K562 (cell line): ENCODE data around the gene SLC30A4. TPM values are rescaled to one million over a fixed set of nuclear protein-coding genes. Genes with fewer than 3 reads are reported as not detected.

ENCODE experiments used
- ATAC-seq: fragments of 200-7000 bp; cut with Tn5 transposase; 3 replicates; pipeline ENCODE4 v1.9.1; 2020; ENCODE audit warnings: moderate library complexity
- BruUV-seq: library from RNA; stranded (reverse); fragments of 400-500 nt; replicated peaks from 2 replicates; lab custom pipeline; 2021; lab: Mats Ljungman, UMichigan
- CTCF ChIA-PET: fragments of 300-600 bp; formaldehyde crosslinking; extraction: SDS; loops from one replicate; lab custom pipeline; 2021; ENCODE audit warnings: low intra/inter-chr PET ratio; lab: Yijun Ruan, JAX
- POLR2A ChIA-PET: fragments of 300-600, 350-650 bp; sonication (Branson Sonifier 250); formaldehyde crosslinking; extraction: SDS; loops from one replicate; lab custom pipeline; 2021; ENCODE audit warnings: antibody characterized with exemption, inconsistent platforms; lab: Yijun Ruan, JAX
- DNase-seq, 4 experiments: peaks; one replicate each; pipeline versions ENCODE4 v3.0.0 to v3.0.0-alpha.2; 2011 to 2018; ENCODE audit warnings: low spot score in 3 of 4, mixed read lengths in 3 of 4; ENCODE audit errors: extremely low read depth in 1 of 4
- FAIRE-seq: peaks from 2 replicates; lab custom pipeline; 2011; peaks lifted over from hg19 to GRCh38; lab: Jason Lieb, UNC
- H2AFZ ChIP-seq: 2 replicates; pipeline ENCODE4 v1.6.0; 2011; ENCODE audit warnings: low read depth, low read length, control low read depth, inconsistent platforms
- H3K27ac ChIP-seq: fragments of 200-600 bp; 3 replicates; pipeline ENCODE4 v1.8.0; 2011; ENCODE audit warnings: low read depth, mild to moderate bottlenecking, control low read depth, inconsistent platforms, low read length, moderate library complexity, mixed read lengths; ENCODE audit errors: extremely low read depth
- H3K27me3 ChIP-seq, 2 experiments: fragments of 300-600 bp in 1 of 2; 2 replicates in 1 of 2; 3 replicates in 1 of 2; pipeline versions ENCODE4 v1.6.0 to v1.8.0; 2011; ENCODE audit warnings: inconsistent platforms in 2 of 2, low read length in 2 of 2, mild to moderate bottlenecking in 1 of 2, mixed read lengths in 1 of 2, moderate library complexity in 1 of 2; ENCODE audit not compliant: control insufficient read depth in 2 of 2, insufficient read depth in 2 of 2
- H3K36me3 ChIP-seq: fragments of 300-600 bp; 3 replicates; pipeline ENCODE4 v1.8.0; 2011; ENCODE audit warnings: mild to moderate bottlenecking, low read length, inconsistent platforms; ENCODE audit not compliant: control insufficient read depth, insufficient read depth
- H3K4me1 ChIP-seq, 2 experiments: fragments of 200-600 bp in 1 of 2; replicated peaks in 1 of 2; 2 replicates in 1 of 2; 3 replicates in 1 of 2; pipeline versions ENCODE4 v1.5.1 to v1.8.0; 2011; ENCODE audit warnings: inconsistent platforms in 2 of 2, low read length in 2 of 2, mild to moderate bottlenecking in 1 of 2, mixed read lengths in 1 of 2, moderate library complexity in 1 of 2; ENCODE audit not compliant: control insufficient read depth in 2 of 2, insufficient read depth in 2 of 2
- H3K4me2 ChIP-seq: 2 replicates; pipeline ENCODE4 v1.6.1; 2011; ENCODE audit warnings: low read length, control low read depth, inconsistent platforms, mixed read lengths; ENCODE audit not compliant: insufficient read depth
- H3K4me3 ChIP-seq: fragments of 200-600 bp; sonication (generic), shearing (Covaris generic); 2 replicates; pipeline ENCODE4 v1.5.1; 2016; ENCODE audit warnings: control low read depth, inconsistent platforms
- H3K79me2 ChIP-seq: fragments of 200-600 bp; 3 replicates; pipeline ENCODE4 v1.8.0; 2011; ENCODE audit warnings: low read length, inconsistent platforms; ENCODE audit not compliant: control insufficient read depth, insufficient read depth
- H3K9ac ChIP-seq, 2 experiments: 2 replicates each; pipeline versions ENCODE4 v1.6.0 to v1.6.1; 2011; ENCODE audit warnings: low read depth in 2 of 2, low read length in 2 of 2, control low read depth in 1 of 2, inconsistent platforms in 1 of 2, mild to moderate bottlenecking in 1 of 2, mixed read lengths in 1 of 2; ENCODE audit not compliant: insufficient read depth in 1 of 2
- H3K9me1 ChIP-seq: one replicate; pipeline ENCODE4 v1.6.0; 2011; ENCODE audit warnings: inconsistent platforms, mild to moderate bottlenecking, low read length, moderate library complexity; ENCODE audit not compliant: control insufficient read depth, insufficient read depth
- H3K9me3 ChIP-seq: replicated peaks from 2 replicates; pipeline ENCODE4 v1.5.1; 2011; ENCODE audit warnings: low read depth, low read length, inconsistent platforms; ENCODE audit not compliant: control insufficient read depth, insufficient read depth
- H4K20me1 ChIP-seq: replicated peaks from 2 replicates; pipeline ENCODE4 v1.6.1; 2011; ENCODE audit warnings: low read length, inconsistent platforms, mixed read lengths; ENCODE audit not compliant: control insufficient read depth, insufficient read depth
- CBX5 ChIP-seq: IDR thresholded peaks from 2 replicates; pipeline ENCODE4 v1.6.1; 2014; ENCODE audit warnings: low read depth, borderline replicate concordance
- HBP1 ChIP-seq: fragments of 450-650 bp; formaldehyde crosslinking; IDR thresholded peaks from 2 replicates; pipeline ENCODE4 v1.4.0; 2022; ENCODE audit warnings: missing genetic modification characterization
- NR1H2 ChIP-seq: sonication (generic); formaldehyde crosslinking; IDR thresholded peaks from 2 replicates; pipeline ENCODE4 v1.4.0; 2020; ENCODE audit warnings: mild to moderate bottlenecking, missing genetic modification reagents
- RB1 ChIP-seq: fragments of 450-650 bp; IDR thresholded peaks from 2 replicates; pipeline ENCODE4 v1.6.1; 2017; ENCODE audit warnings: low read depth, mild to moderate bottlenecking
- RBM22 ChIP-seq: fragments of 200-400 bp; formaldehyde crosslinking; IDR thresholded peaks from 2 replicates; pipeline ENCODE4 v1.6.1; 2018; ENCODE audit warnings: low read length, low read depth; ENCODE audit not compliant: poor library complexity, severe bottlenecking
- SPI1 ChIP-seq: IDR thresholded peaks from 2 replicates; pipeline ENCODE4 v1.6.1; 2011; ENCODE audit warnings: low read depth, low read length, control low read depth, borderline replicate concordance
- TAF9B ChIP-seq: fragments of 450-650 bp; IDR thresholded peaks from 2 replicates; pipeline ENCODE4 v1.6.1; 2018; ENCODE audit warnings: mild to moderate bottlenecking; ENCODE audit not compliant: partially characterized antibody
- XRCC4 ChIP-seq: IDR thresholded peaks from one replicate; pipeline ENCODE4 v1.6.1; 2011; ENCODE audit not compliant: insufficient read depth, insufficient read length; ENCODE audit errors: extremely low read depth
- ZC3H8 ChIP-seq: fragments of 450-650 bp; IDR thresholded peaks from 2 replicates; pipeline ENCODE4 v1.6.1; 2017
- ZNF354B ChIP-seq: fragments of 250-450 bp; sonication (Bioruptor Pico); IDR thresholded peaks from 2 replicates; pipeline ENCODE4 v1.4.0; 2020
- ZNF395 ChIP-seq: fragments of 200-800 bp; sonication (Bioruptor generic); IDR thresholded peaks from 2 replicates; pipeline ENCODE4 v1.6.1; 2017; ENCODE audit warnings: missing genetic modification characterization, missing compliant biosample characterization
- whole genome bisulfite sequencing: fragments of 100-300 bp; shearing (Covaris generic); methylation state at CpG from one replicate; pipeline ENCODE4 v1.1.6; 2016; ENCODE audit warnings: low coverage, mixed read lengths; ENCODE audit not compliant: insufficient coverage; ENCODE audit errors: missing lambda C conversion rate; 5-methylcytosine and 5-hydroxymethylcytosine counted together
- in situ Hi-C: fragments of 300-500 bp; cut with MboI; formaldehyde crosslinking; loops from 4 replicates; pipeline ENCODE4 v1.15.0; 2018; ENCODE audit warnings: inconsistent platforms, mixed read lengths
- intact Hi-C: fragments of 100-400 bp; cut with micrococcal nuclease; formaldehyde crosslinking; loops from 2 replicates; pipeline ENCODE4 v1.14.2; 2022
- polyA plus RNA-seq, 8 experiments: library from polyadenylated mRNA; depleted of rRNA in 4 of 8; stranded (reverse) in 5 of 8; unstranded in 3 of 8; fragments of >200 nt; fragmentation: Nextera tagmentation in 2 of 8; fragmentation: Illumina TruSeq in 1 of 8; extraction: Ambion mirVana in 2 of 8; extraction: Trizol in 1 of 8; gene quantifications; 2 replicates each; pipeline versions ENCODE4 v1.2.1 to v1.2.3, GENCODE V29; 2011 to 2014; ENCODE audit warnings: inconsistent platforms in 1 of 8, missing spikeins in 1 of 8
- total RNA-seq, 7 experiments: library from RNA; depleted of rRNA in 6 of 7; stranded (reverse); fragments of >200 nt in 6 of 7; fragmentation: Illumina TruSeq in 2 of 7; extraction: Trizol in 2 of 7; gene quantifications; 2 replicates each; pipeline versions ENCODE4 v1.2.1 to v1.2.3, GENCODE V29; 2011 to 2021; ENCODE audit warnings: low replicate concordance in 1 of 7

Gene SLC30A4
- total and polyA plus RNA-seq, 9 of the 15 experiments (the other 6 are each of a cell fraction or from before 2014, with no cell fraction given) = 0.21 to 0.73 (median 0.36) TPM

- intact Hi-C loops = no loop called here
- Histone ChIP-seq H3K9me1 (peaks cover 4% of the 10 kb centered on the region), H3K9ac (no peak overlapping the region), H3K36me3 (no peaks in the 10 kb centered on the region), H2AFZ (no peak overlapping the region), H3K9me3 (no peaks in the 10 kb centered on the region), H3K27ac (no peak overlapping the region), H3K4me2 (no peak overlapping the region), H3K4me1 (peaks cover 0 to 6% of the 10 kb centered on the region in 2 experiments; a peak in 3 of 5 replicates), H4K20me1 (no peaks in the 10 kb centered on the region), H3K27me3 (no peaks in the 10 kb centered on the region), H3K4me3 (no peak overlapping the region), H3K79me2 (no peaks in the 10 kb centered on the region)
- FAIRE-seq (no peak), DNase-seq (no peak), ATAC-seq (no peak)
- TF ChIP-seq RBM22 = no peak
- no peak for TF ChIP-seq TAF9B
- no peak for TF ChIP-seq ZNF395 (CRISPR knock-in tag)
- TF ChIP-seq ZNF354B (CRISPR knock-in tag) = no peak
- TF ChIP-seq NR1H2 (CRISPR knock-in tag) = no peak
- TF ChIP-seq CBX5 = no peak
- TF ChIP-seq ZC3H8 = no peak
- TF ChIP-seq RB1 = no peak
- TF ChIP-seq HBP1 (CRISPR knock-in tag) = no peak
- TF ChIP-seq SPI1 = no peak
- TF ChIP-seq XRCC4 = no peak
- ChIA-PET POLR2A (no interaction called here), CTCF (no interaction called here)
- 18% methylated on average over 1 of the region's 1 CpG for WGBS
- in situ Hi-C loops = no loop called here
- BruUV-seq = no TSS peak
These were observed 18.0 kb upstream of the SLC30A4 start for GRCh38 chr15:45540531-45540930.
